GM12891 (cell line): ENCODE measurements around the gene PDE8A.

Source experiments
- POLR2A ChIP-seq: IDR thresholded peaks from 2 replicates; pipeline ENCODE4 v1.6.1; 2011; ENCODE audit warnings: low read depth, low read length, control low read depth
- POLR2AphosphoS5 ChIP-seq: IDR thresholded peaks from 2 replicates; pipeline ENCODE4 v1.6.1; 2011; ENCODE audit warnings: low read depth, low read length, control low read depth
- POU2F2 ChIP-seq: IDR thresholded peaks from 2 replicates; pipeline ENCODE4 v1.6.1; 2011; ENCODE audit warnings: low read depth, mild to moderate bottlenecking, control low read depth, low read length, moderate library complexity
- SPI1 ChIP-seq: IDR thresholded peaks from 2 replicates; pipeline ENCODE4 v1.6.1; 2011; ENCODE audit warnings: low read depth, low read length, control low read depth
- TAF1 ChIP-seq: IDR thresholded peaks from 2 replicates; pipeline ENCODE4 v1.6.1; 2011; ENCODE audit warnings: low read depth, low read length, control low read depth

- TF ChIP-seq POLR2A (no peak), TAF1 (no peak), SPI1 (no peak), POLR2AphosphoS5 (no peak), POU2F2 (no peak)
These were observed 152.1 kb downstream of the PDE8A start for GRCh38 chr15:85133709-85134108.
